RWPE2 (cell line): ENCODE measurements around the gene CCDC107.

Experiments
- ATAC-seq: fragments of 200-7000 bp; cut with Tn5 transposase; 3 replicates; pipeline ENCODE4 v1.9.1; 2021; ENCODE audit warnings: low read depth
- DNase-seq: peaks from one replicate; pipeline ENCODE4 v3.0.0-alpha.2; 2020; ENCODE audit warnings: low spot score
- H3K27ac ChIP-seq: fragments of 450-650 bp; 2 replicates; pipeline ENCODE4 v1.5.1; 2017; ENCODE audit warnings: mild to moderate bottlenecking; ENCODE audit not compliant: poor library complexity, severe bottlenecking
- H3K27me3 ChIP-seq: fragments of 250-450 bp; sonication (Bioruptor Pico); 2 replicates; pipeline ENCODE4 v1.5.1; 2021; ENCODE audit warnings: mild to moderate bottlenecking, moderate library complexity; ENCODE audit not compliant: insufficient read depth, poor library complexity, severe bottlenecking
- H3K36me3 ChIP-seq: fragments of 250-450 bp; sonication (Bioruptor Pico); 2 replicates; pipeline ENCODE4 v1.5.1; 2020; ENCODE audit warnings: low read depth, mild to moderate bottlenecking, moderate library complexity
- H3K4me1 ChIP-seq: fragments of 250-450 bp; sonication (Bioruptor Pico); 2 replicates; pipeline ENCODE4 v1.5.1; 2021; ENCODE audit warnings: mild to moderate bottlenecking, moderate library complexity; ENCODE audit not compliant: insufficient read depth, poor library complexity, severe bottlenecking
- H3K4me3 ChIP-seq: fragments of 250-450 bp; sonication (Bioruptor Pico); 2 replicates; pipeline ENCODE4 v1.5.1; 2021; ENCODE audit warnings: mild to moderate bottlenecking, moderate library complexity; ENCODE audit not compliant: severe bottlenecking
- H3K9me3 ChIP-seq: fragments of 250-450 bp; sonication (Bioruptor Pico); 2 replicates; pipeline ENCODE4 v1.5.1; 2021; ENCODE audit warnings: mild to moderate bottlenecking, moderate library complexity; ENCODE audit not compliant: severe bottlenecking
- CTCF ChIP-seq: fragments of 450-650 bp; IDR thresholded peaks from one replicate; pipeline ENCODE4 v1.5.1; 2017; ENCODE audit warnings: mild to moderate bottlenecking, moderate library complexity; ENCODE audit not compliant: poor library complexity, severe bottlenecking

CCDC107 gene

GRCh38 chr9:35665471-35665818 is 7.4 kb downstream of the CCDC107 start:
- TF ChIP-seq CTCF, result peak; percentile 33
- H3K4me1 ChIP-seq, result peaks cover 24% of the 10 kb centered on the region

GRCh38 chr9:35666045-35666444 is 8.0 kb downstream of the CCDC107 start:
- ATAC-seq, result no peak
- no peak for TF ChIP-seq CTCF
- H3K4me1 ChIP-seq, result peaks cover 24% of the 10 kb centered on the region

More at GRCh38 chr9:35665471-35665818, 7.4 kb downstream of the CCDC107 start:
- Histone ChIP-seq H3K27ac (peak overlapping the region; percentile 74), H3K27me3 (no peaks in the 10 kb centered on the region), H3K4me3 (peak overlapping the region; percentile 39), H3K36me3 (peaks cover 22% of the 10 kb centered on the region), H3K9me3 (no peaks in the 10 kb centered on the region)
- DNase-seq (no peak), ATAC-seq (no peak)

GRCh38 chr9:35666549-35666948 is 8.5 kb downstream of the CCDC107 start:
- DNase-seq (no peak), ATAC-seq (no peak)
- Histone ChIP-seq H3K4me1 (peaks cover 24% of the 10 kb centered on the region), H3K9me3 (no peaks in the 10 kb centered on the region), H3K27ac (no peak overlapping the region), H3K36me3 (peaks cover 11% of the 10 kb centered on the region), H3K27me3 (no peaks in the 10 kb centered on the region), H3K4me3 (no peak overlapping the region)
- no peak for TF ChIP-seq CTCF

More at GRCh38 chr9:35666045-35666444, 8.0 kb downstream of the CCDC107 start:
- no peaks in the 10 kb centered on the region for H3K9me3 ChIP-seq
- peaks cover 16% of the 10 kb centered on the region for H3K36me3 ChIP-seq
- H3K27me3 ChIP-seq, result no peaks in the 10 kb centered on the region
- no peak overlapping the region for H3K4me3 ChIP-seq
- H3K27ac ChIP-seq, result peak overlapping the region; percentile 74
- DNase-seq, result no peak

GRCh38 chr9:35667939-35668338 is 9.8 kb downstream of the CCDC107 start:
- H3K4me3 ChIP-seq, result no peak overlapping the region
- no peaks in the 10 kb centered on the region for H3K9me3 ChIP-seq
- H3K27me3 ChIP-seq, result no peaks in the 10 kb centered on the region
- no peak for DNase-seq
- no peak overlapping the region for H3K27ac ChIP-seq
- no peak for ATAC-seq
- H3K4me1 ChIP-seq, result peaks cover 26% of the 10 kb centered on the region
- no peaks in the 10 kb centered on the region for H3K36me3 ChIP-seq
- no peak for TF ChIP-seq CTCF

GRCh38 chr9:35669331-35670145 is 11.4 kb downstream of the CCDC107 start:
- Histone ChIP-seq H3K4me3 (no peak overlapping the region), H3K9me3 (no peaks in the 10 kb centered on the region), H3K36me3 (no peaks in the 10 kb centered on the region), H3K27me3 (no peaks in the 10 kb centered on the region), H3K4me1 (peaks cover 22% of the 10 kb centered on the region), H3K27ac (peak overlapping the region; percentile 61)
- no peak for TF ChIP-seq CTCF
- DNase-seq (no peak), ATAC-seq (peak; percentile 44)
